ENCODE results near the gene TCF15. TPM values are rescaled to one million over a fixed set of nuclear protein-coding genes. Genes with fewer than 3 reads are reported as not detected.
A peak's percentile ranks its signal among the peaks of the same experiment; 100 is the strongest.

The TCF15 gene
- total and polyA plus RNA-seq, 2 of the 13 experiments (the other 11 are each of a cell fraction or from before 2014, with no cell fraction given): not detected

DNA sequence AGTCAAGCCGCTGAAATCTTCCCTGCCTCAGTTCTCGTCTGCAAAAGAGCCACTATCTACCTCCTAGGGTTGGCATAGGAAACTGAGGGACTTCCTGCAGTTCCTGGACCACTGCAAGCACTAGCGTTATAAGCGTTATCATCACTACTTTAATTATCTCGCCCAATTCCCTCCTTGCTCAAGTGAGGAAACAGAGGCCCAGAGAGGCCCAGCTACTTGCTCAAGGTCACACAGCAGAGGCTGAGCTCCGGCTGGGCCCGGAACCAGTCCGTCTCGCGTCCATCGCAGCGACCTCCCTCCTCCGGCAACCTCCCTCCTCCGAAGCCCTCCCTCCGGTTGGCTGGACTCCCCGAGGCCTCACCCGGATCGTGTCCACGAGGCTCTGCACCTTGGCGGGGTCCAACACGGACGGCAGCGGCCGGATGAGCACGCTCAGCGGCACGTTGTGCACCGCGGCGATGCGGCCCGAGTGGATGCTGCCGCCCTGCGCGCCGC lies 42.6 kb upstream of the TCF15 start (continued):
- TF ChIP-seq, protein P1, sequence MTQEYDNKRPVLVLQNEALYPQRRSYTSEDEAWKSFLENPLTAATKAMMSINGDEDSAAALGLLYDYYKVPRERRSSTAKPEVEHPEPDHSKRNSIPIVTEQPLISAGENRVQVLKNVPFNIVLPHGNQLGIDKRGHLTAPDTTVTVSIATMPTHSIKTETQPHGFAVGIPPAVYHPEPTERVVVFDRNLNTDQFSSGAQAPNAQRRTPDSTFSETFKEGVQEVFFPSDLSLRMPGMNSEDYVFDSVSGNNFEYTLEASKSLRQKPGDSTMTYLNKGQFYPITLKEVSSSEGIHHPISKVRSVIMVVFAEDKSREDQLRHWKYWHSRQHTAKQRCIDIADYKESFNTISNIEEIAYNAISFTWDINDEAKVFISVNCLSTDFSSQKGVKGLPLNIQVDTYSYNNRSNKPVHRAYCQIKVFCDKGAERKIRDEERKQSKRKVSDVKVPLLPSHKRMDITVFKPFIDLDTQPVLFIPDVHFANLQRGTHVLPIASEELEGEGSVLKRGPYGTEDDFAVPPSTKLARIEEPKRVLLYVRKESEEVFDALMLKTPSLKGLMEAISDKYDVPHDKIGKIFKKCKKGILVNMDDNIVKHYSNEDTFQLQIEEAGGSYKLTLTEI (CRISPR knock-in tag; conservative IDR thresholded peaks at IDR 0.05): no peak
- TF ChIP-seq BORCS8-MEF2B (CRISPR knock-in tag; IDR thresholded peaks at IDR 0.05): no peak; the same call in 1 of the 2 replicates
- TF ChIP-seq ZNF570 (CRISPR knock-in tag; IDR thresholded peaks at IDR 0.05; ENCODE audit: borderline replicate concordance): no peak
- no peak for TF ChIP-seq RFX5 (IDR thresholded peaks at IDR 0.05; ENCODE audit: low read depth, low read length)
- no peak for TF ChIP-seq PBX3 (CRISPR knock-in tag; IDR thresholded peaks at IDR 0.05; ENCODE audit: borderline replicate concordance)
- no peak for TF ChIP-seq ZNF607 (CRISPR knock-in tag; IDR thresholded peaks at IDR 0.05; ENCODE audit: borderline replicate concordance)
- no peak; the same call in 1 of the 2 replicates for TF ChIP-seq ZNF792 (CRISPR knock-in tag; IDR thresholded peaks at IDR 0.05)
- no peak for TF ChIP-seq SCMH1 (CRISPR knock-in tag; IDR thresholded peaks at IDR 0.05; ENCODE audit: borderline replicate concordance)
- TF ChIP-seq ZNF124 (CRISPR knock-in tag; IDR thresholded peaks at IDR 0.05): no peak
- TF ChIP-seq GFI1 (CRISPR knock-in tag; IDR thresholded peaks at IDR 0.05; ENCODE audit: borderline replicate concordance): no peak
- no peak for TF ChIP-seq TRIM24 (CRISPR knock-in tag; IDR thresholded peaks at IDR 0.05)
- no peak for TF ChIP-seq FOXC1 (CRISPR knock-in tag; IDR thresholded peaks at IDR 0.05; ENCODE audit: borderline replicate concordance)
- TF ChIP-seq, protein P2, sequence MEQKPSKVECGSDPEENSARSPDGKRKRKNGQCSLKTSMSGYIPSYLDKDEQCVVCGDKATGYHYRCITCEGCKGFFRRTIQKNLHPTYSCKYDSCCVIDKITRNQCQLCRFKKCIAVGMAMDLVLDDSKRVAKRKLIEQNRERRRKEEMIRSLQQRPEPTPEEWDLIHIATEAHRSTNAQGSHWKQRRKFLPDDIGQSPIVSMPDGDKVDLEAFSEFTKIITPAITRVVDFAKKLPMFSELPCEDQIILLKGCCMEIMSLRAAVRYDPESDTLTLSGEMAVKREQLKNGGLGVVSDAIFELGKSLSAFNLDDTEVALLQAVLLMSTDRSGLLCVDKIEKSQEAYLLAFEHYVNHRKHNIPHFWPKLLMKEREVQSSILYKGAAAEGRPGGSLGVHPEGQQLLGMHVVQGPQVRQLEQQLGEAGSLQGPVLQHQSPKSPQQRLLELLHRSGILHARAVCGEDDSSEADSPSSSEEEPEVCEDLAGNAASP (CRISPR knock-in tag; IDR thresholded peaks at IDR 0.05; ENCODE audit: borderline replicate concordance): no peak
- TF ChIP-seq HES4 (CRISPR knock-in tag; IDR thresholded peaks at IDR 0.05; ENCODE audit: borderline replicate concordance): no peak
- TF ChIP-seq ZBTB39 (CRISPR knock-in tag; IDR thresholded peaks at IDR 0.05): no peak
- TF ChIP-seq MED13 (CRISPR knock-in tag; IDR thresholded peaks at IDR 0.05): no peak
- TF ChIP-seq BATF2 (CRISPR knock-in tag; IDR thresholded peaks at IDR 0.05): no peak; the same call in 1 of the 2 replicates
- TF ChIP-seq ZNF891 (CRISPR knock-in tag; IDR thresholded peaks at IDR 0.05): no peak
- no peak for TF ChIP-seq PPARG (CRISPR knock-in tag; conservative IDR thresholded peaks at IDR 0.05)
- no peak for TF ChIP-seq YY1 (IDR thresholded peaks at IDR 0.05; ENCODE audit: insufficient read depth, insufficient replicate concordance, low read depth, low read length)
- no peak for TF ChIP-seq RARA (CRISPR knock-in tag; IDR thresholded peaks at IDR 0.05)
- no peak for TF ChIP-seq ZSCAN30 (CRISPR knock-in tag; IDR thresholded peaks at IDR 0.05)
- no peak; the same call in 1 of the 2 replicates for TF ChIP-seq ZNF550 (CRISPR knock-in tag; IDR thresholded peaks at IDR 0.05; ENCODE audit: borderline replicate concordance)
- no peak; the same call in 1 of the 2 replicates for TF ChIP-seq MTF2 (CRISPR knock-in tag; IDR thresholded peaks at IDR 0.05; ENCODE audit: borderline replicate concordance)
- TF ChIP-seq ZC3H4 (CRISPR knock-in tag; IDR thresholded peaks at IDR 0.05; ENCODE audit: borderline replicate concordance): peak; percentile 72; the same call in 1 of the 2 replicates

Measured in HepG2 (cell line).